Heart right ventricle (tissue), 16 donors: ENCODE results near the gene CDCA8. TPM values are rescaled to one million over a fixed set of nuclear protein-coding genes. Genes with fewer than 3 reads are reported as not detected.
"Not testable (repeated sequence)": the region's sequence is repeated elsewhere in the genome, so short reads cannot be mapped to it uniquely, and the experiment has no call there.

ENCODE experiments used
- ATAC-seq, 8 donors: fragments of 200-7000 bp; cut with Tn5 transposase; one replicate each; pipeline ENCODE4 v1.9.1; 2020; ENCODE audit warnings: mild to moderate bottlenecking in 8 of 8, moderate library complexity in 8 of 8, moderate number of reproducible peaks in 1 of 8
- DNase-seq, 2 donors: peaks; one replicate each; pipeline ENCODE4 v3.0.0-alpha.2; 2020
- H3K27ac ChIP-seq, 10 donors: fragments of 200-600 bp; sonication (generic) in 2 of 10; one replicate each; pipeline versions ENCODE4 v1.5.0 to v1.8.0; 2020 to 2022; ENCODE audit warnings: mild to moderate bottlenecking in 3 of 10
- H3K27me3 ChIP-seq, 7 donors: fragments of 200-600 bp; one replicate each; pipeline ENCODE4 v1.8.0; 2021 to 2022; ENCODE audit warnings: mild to moderate bottlenecking in 2 of 7
- H3K36me3 ChIP-seq, 9 donors: fragments of 200-600 bp; sonication (generic) in 1 of 9; one replicate each; pipeline versions ENCODE4 v1.5.0 to v1.8.0; 2020 to 2022; ENCODE audit warnings: mild to moderate bottlenecking in 2 of 9
- H3K4me1 ChIP-seq, 9 donors: fragments of 200-600 bp; sonication (generic) in 1 of 9; one replicate each; pipeline versions ENCODE4 v1.5.0 to v1.8.0; 2020 to 2022; ENCODE audit warnings: mild to moderate bottlenecking in 4 of 9
- H3K4me3 ChIP-seq, 10 donors: fragments of 200-600 bp; sonication (generic) in 2 of 10; one replicate each; pipeline versions ENCODE4 v1.5.0 to v1.8.0; 2020 to 2022; ENCODE audit warnings: mild to moderate bottlenecking in 7 of 10, moderate library complexity in 2 of 10
- H3K9me3 ChIP-seq, 11 donors: fragments of 200-600 bp in 10 of 11; sonication (generic) in 2 of 11; one replicate each; pipeline versions ENCODE4 v1.5.0 to v1.8.0; 2013 to 2022; ENCODE audit warnings: mild to moderate bottlenecking in 2 of 11, control low read depth in 1 of 11, moderate library complexity in 1 of 11
- WGBS, 2 donors: extraction: QIAGEN DNeasy Blood & Tissue Kit; methylation state at CpG; one replicate each; pipeline ENCODE4 v1.1.7; 2013; ENCODE audit warnings: inconsistent platforms in 1 of 2; 5-methylcytosine and 5-hydroxymethylcytosine counted together
- intact Hi-C, 10 donors: fragments of 100-400 bp; cut with DNase I; formaldehyde crosslinking; loops; one replicate each; pipeline versions ENCODE4 v1.11.1 to v1.14.2; 2022
- polyA plus RNA-seq, 2 donors: library from polyadenylated mRNA; stranded (reverse); fragments of 200-250 nt; gene quantifications; one replicate each; pipeline ENCODE4 v1.2.3, GENCODE V29; 2013
- total RNA-seq, 10 donors: library from RNA; stranded (reverse); fragmentation: NEBNext Ultra II Directional in 3 of 10; extraction: Animal tissue kit (Norgen Biotek cat#: 25700) in 3 of 10; gene quantifications; one replicate each; pipeline versions ENCODE4 v1.2.1 to v1.2.4, GENCODE V29; 2021 to 2023
- TF ChIP-seq, protein P1 (sequence below), 9 donors: fragments of 200-600 bp; sonication (generic) in 2 of 9; IDR thresholded peaks; one replicate each; pipeline versions ENCODE4 v1.5.0 to v1.8.0; 2021 to 2022; ENCODE audit warnings: antibody characterized with exemption in 9 of 9, mild to moderate bottlenecking in 5 of 9, moderate library complexity in 1 of 9
- donor health status: Arrhythmogenic right ventricular cardiomyopathy.
- donor health status: ischemic (EF 13 %, LVEDD 7.1; RV severe dilation, severe dysfunction).
- donor health status: healthy with polysubstance abuse.
- donor health status: DM: no; HTN: yes; CAD: no.
- donor health status: DM: no; HTN: no; CAD: no.
- donor health status: ischemic (EF 25% LVEDD 6.9; RV normal size, moderate dysfunction).
- donor health status: ischemic (EF 25% LVEDD 5.7; RV mildly dilated, moderate dysfunction).
- donor health status: healthy.
- donor health status: DM: yes; HTN: yes; CAD: no.
- donor health status: Ischemic cardiomyopathy.
- donor health status: ischemic (EF 35%, LVEDD 5.7; RV mildly dilated, moderate dysfunction).
- donor health status: nonischemic (EF 11% LVEDD 7.7; RV severe dilation, severe dysfunction).
- donor health status: DM: yes; HTN: yes; CAD: no.
- donor health status: PGD.
- donor health status: ischemic (EF 29% LVEDD 5.4; RV normal size, mild dysfunction).
- donor health status: nonischemic (EF 23%, LVEDD 6.1; RV moderate dilation, normal function).

Gene CDCA8
- total and polyA plus RNA-seq, 12 donors, result 0.09 to 2.9 (median 0.41) TPM; not detected in 1

DNA sequence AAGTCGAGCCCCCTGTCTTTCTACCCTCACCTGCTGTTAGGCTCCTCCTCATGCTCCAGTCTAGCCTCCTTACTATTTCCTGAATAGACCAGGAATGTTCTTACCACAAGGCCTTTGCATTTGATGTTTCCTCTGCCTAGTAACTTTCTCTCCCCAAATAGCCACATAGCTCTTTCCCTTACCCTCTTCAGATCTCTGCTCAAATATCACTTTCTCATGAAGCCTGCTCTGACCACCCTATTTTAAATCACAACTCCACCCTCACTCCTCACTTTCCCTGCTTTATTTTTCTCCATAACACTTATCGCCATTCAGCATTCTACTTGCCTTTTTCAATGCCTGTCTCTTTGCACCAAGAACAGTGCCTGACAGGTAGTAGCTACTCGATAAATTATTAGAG, 6.6 kb upstream of the CDCA8 start:
- DNase-seq, result no peak
- no peaks in the 10 kb centered on the region for H3K27me3 ChIP-seq
- H3K36me3 ChIP-seq, result peaks cover 0 to 78% (median 30%) of the 10 kb centered on the region in 9 donors
- no peak overlapping the region for H3K27ac ChIP-seq
- no peak overlapping the region for H3K4me3 ChIP-seq
- TF ChIP-seq, protein P1, sequence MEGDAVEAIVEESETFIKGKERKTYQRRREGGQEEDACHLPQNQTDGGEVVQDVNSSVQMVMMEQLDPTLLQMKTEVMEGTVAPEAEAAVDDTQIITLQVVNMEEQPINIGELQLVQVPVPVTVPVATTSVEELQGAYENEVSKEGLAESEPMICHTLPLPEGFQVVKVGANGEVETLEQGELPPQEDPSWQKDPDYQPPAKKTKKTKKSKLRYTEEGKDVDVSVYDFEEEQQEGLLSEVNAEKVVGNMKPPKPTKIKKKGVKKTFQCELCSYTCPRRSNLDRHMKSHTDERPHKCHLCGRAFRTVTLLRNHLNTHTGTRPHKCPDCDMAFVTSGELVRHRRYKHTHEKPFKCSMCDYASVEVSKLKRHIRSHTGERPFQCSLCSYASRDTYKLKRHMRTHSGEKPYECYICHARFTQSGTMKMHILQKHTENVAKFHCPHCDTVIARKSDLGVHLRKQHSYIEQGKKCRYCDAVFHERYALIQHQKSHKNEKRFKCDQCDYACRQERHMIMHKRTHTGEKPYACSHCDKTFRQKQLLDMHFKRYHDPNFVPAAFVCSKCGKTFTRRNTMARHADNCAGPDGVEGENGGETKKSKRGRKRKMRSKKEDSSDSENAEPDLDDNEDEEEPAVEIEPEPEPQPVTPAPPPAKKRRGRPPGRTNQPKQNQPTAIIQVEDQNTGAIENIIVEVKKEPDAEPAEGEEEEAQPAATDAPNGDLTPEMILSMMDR (IDR thresholded peaks at IDR 0.05), result no peak
- intact Hi-C loops, result loop anchor here in 3 of 10 donors (5.0 to 10.0 kb wide), 3 partner anchors 122 to 1218 kb away; partner anchors contain the start of genes C1orf122 (in 1 of the 3) and YRDC (in 1 of the 3)
- H3K4me1 ChIP-seq, result peaks cover 5 to 20% (median 15%) of the 10 kb centered on the region in 9 donors
- H3K9me3 ChIP-seq, result no peaks in the 10 kb centered on the region
- 93 to 97% methylated on average over 3 of the region's 3 CpGs for WGBS, 2 donors
- no peak for ATAC-seq

DNA sequence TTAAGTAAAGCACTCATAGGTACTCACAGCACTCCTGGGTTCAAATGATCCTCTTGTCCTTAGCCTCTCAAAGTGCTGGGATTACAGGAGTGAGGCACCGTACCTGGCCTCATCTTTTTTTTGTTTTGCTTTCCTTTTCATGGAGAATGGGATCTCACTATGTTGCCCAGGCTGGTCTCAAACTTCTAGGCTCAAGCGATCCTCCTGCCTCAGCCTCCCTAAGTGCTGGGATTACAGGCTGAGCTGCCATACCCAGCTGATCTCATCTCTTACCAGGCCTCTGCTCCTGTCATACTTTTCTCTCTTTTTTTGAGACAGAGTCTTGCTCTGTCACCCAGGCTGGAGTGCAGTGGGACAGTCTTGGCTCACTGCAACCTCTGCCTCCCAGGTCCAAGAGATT, 4.6 kb upstream of the CDCA8 start:
- H3K4me3 ChIP-seq, H3K9me3 ChIP-seq, H3K27me3 ChIP-seq, ATAC-seq, H3K27ac ChIP-seq, DNase-seq: not testable (repeated sequence)
- intact Hi-C loops, result loop anchor here in 3 of 10 donors (5.0 to 10.0 kb wide), 3 partner anchors 120 to 1220 kb away; partner anchors contain the start of genes C1orf122 (in 1 of the 3) and YRDC (in 1 of the 3)
- Histone ChIP-seq H3K36me3 (peaks cover 0 to 57% (median 27%) of the 10 kb centered on the region in 9 donors), H3K4me1 (peaks cover 10 to 32% (median 27%) of the 10 kb centered on the region in 9 donors)
- WGBS, 2 donors, result 96 to 98% methylated on average over 2 of the region's 2 CpGs

DNA sequence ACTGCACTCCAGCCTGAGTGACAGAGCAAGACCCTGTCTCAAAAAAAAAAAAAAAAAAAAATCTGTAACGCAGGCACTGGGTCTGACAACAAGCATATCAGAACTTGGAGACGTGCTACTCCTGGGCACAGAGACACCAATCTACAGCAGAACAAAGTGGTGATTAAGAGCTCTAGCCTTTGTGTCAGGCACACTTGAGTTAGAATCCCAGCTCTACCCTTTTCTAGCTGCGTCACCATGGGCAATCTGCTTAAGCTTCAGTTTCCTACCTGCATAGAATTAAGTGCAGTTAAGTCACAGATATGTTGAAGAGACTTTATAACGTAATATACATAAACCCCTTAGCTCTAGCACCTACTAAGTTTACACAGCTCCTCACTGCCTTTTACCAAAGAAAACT, 3.4 kb upstream of the CDCA8 start:
- TF ChIP-seq, protein P1 (IDR thresholded peaks at IDR 0.05), result no peak
- DNase-seq (no peak), ATAC-seq (no peak)
- Histone ChIP-seq H3K27ac (no peak overlapping the region), H3K4me1 (peaks cover 10 to 36% (median 29%) of the 10 kb centered on the region in 9 donors), H3K36me3 (peaks cover 0 to 46% (median 15%) of the 10 kb centered on the region in 9 donors), H3K9me3 (no peaks in the 10 kb centered on the region), H3K27me3 (no peaks in the 10 kb centered on the region), H3K4me3 (peak overlapping the region in 5 of 10 donors; percentile 73 to 98 (median 91))
- WGBS, 2 donors, result 85 to 88% methylated on average over 4 of the region's 4 CpGs
- intact Hi-C loops, result loop anchor here in 3 of 10 donors (5.0 to 10.0 kb wide), 3 partner anchors 118 to 1222 kb away; partner anchors contain the start of genes C1orf122 (in 1 of the 3) and YRDC (in 1 of the 3)

DNA sequence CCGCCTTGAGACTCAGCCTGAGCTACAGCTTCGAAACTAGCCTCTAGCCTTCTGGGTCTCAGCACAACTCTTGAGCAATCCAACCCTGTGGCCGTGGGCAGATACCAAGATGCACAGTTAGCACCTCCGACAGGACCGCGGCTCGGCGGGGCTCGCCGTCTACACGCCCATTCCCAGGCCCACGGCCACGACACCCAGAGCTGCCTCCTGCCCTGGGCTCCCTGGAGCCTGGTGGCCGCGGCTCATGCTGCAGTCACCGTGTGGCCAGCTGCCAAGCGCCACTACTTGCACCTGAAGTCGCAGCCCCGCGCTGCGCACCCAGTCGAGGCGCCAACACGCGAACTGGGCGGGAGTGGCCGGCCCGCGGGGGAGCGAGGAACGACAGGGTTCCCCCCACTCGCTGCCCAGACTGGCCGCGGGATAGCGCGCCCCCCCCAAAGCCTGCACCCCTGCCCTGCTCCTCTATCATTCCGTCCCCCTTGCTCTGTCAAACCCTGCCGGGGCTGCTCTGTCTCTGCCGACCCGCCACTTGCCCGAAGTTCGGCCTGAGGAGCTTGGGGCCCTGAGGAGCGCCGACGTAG, 729 bp upstream of the CDCA8 start:
- Histone ChIP-seq H3K9me3 (no peaks in the 10 kb centered on the region), H3K4me3 (peak overlapping the region; percentile 67 to 98 (median 87)), H3K27ac (peak overlapping the region; percentile 60 to 90 (median 78)), H3K27me3 (no peaks in the 10 kb centered on the region), H3K36me3 (peaks cover 0 to 20% (median under 1%) of the 10 kb centered on the region in 9 donors), H3K4me1 (peaks cover 10 to 36% (median 29%) of the 10 kb centered on the region in 9 donors)
- WGBS, 2 donors, result 2% methylated on average over 45 of the region's 45 CpGs
- DNase-seq (peak; percentile 11 to 43), ATAC-seq (peak in 7 of 8 donors; percentile 1 to 45 (median 14))
- TF ChIP-seq, protein P1 (IDR thresholded peaks at IDR 0.05), result no peak
- intact Hi-C loops, result loop anchor here in 7 of 10 donors (2.0 to 10.0 kb wide), 10 partner anchors 94 to 293 kb away; partner anchors contain the start of genes C1orf122 (in 4 of the 7), YRDC (in 4 of the 7), GNL2 (in 1 of the 7) and MTF1 (in 1 of the 7)
